ENCODE measurements around the gene GOLGB1.

The GOLGB1 gene

GRCh38 chr3:121630355-121630754, 119.2 kb downstream of the GOLGB1 start:
- no peak for DNase-seq

DNA sequence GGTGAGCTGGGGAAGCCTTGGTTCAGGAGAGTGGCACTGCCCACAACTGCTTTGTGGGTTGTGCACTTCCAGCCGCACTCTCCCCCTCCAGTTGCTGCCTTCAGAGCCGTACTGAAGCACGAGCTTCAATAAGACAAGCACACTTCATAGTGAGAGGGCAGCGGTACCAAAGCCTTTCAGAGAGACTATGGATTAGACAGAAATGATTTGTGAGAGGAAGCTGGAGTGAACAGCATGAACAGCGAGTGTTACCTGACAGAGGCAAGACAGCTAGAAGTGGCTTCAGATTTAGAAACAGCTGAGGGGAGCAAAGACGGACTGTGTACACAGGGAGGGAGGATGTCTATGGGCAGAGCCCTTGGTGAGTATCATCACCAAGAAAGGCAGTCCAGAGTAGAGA, 119.9 kb downstream of the GOLGB1 start:
- no peak for DNase-seq

DNA sequence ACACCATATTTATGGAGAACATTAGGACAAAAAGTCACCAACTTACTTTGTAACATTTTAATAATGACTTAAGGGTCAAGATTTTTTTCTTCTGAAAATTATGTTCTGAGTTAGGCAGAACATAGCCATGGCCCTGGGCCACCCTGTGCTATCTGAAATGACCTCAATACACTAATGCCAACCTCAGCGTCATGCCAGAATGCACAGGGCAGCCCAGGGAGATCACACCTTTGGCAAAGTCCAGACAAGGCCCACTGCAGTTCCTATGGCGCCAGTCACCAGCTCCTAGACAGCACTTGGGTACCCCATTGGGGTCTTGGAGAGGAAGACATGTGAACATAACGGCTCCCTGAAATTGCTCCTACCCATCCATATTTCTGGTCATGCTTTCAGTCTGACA, 121.9 kb downstream of the GOLGB1 start:
- no peak for DNase-seq

GRCh38 chr3:121627211-121627610, 122.3 kb downstream of the GOLGB1 start:
- no peak for DNase-seq

DNA sequence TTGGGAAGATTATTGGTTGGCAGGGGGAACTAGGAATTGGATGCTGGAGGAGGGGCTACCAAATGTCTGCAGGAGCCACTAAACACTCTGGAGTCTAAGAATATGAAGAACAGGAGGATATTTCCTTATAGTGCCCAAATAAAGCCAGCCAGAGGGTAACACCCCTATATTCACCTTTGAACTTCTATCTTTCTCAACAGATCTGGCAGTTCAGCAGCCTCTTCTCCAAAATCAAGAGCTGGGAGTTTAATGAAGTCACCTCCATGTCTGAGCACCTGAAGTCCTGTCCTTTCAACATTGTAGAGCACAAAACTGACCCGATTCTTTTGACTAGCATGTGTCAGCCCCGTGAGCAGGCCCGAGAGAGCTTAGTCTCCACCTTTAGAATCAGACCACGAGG, 123.0 kb downstream of the GOLGB1 start:
- no peak for DNase-seq

- DNase-seq: no peak
Measured at GRCh38 chr3:121624147-121624899, 125.2 kb downstream of the GOLGB1 start.

GRCh38 chr3:121621491-121621890, 128.1 kb downstream of the GOLGB1 start:
- DNase-seq: no peak

- no peak for DNase-seq
Measured at GRCh38 chr3:121619691-121620090, 129.8 kb downstream of the GOLGB1 start.
